Thyroid gland (tissue), 4 donors: ENCODE data around the gene LHFPL2. TPM values are rescaled to one million over a fixed set of nuclear protein-coding genes. Genes with fewer than 3 reads are reported as not detected.
"Not testable (repeated sequence)": the region's sequence is repeated elsewhere in the genome, so short reads cannot be mapped to it uniquely, and the experiment has no call there.

Experiments
- DNase-seq, 2 donors: peaks; one replicate each; pipeline ENCODE4 v3.0.0-alpha.2; 2019
- H3K27ac ChIP-seq, 3 donors: fragments of 200-600 bp; sonication (generic); 1 replicate in 2 of 3; 2 replicates in 1 of 3; pipeline ENCODE4 v1.5.1; 2016 to 2019; ENCODE audit warnings: mild to moderate bottlenecking in 1 of 3, moderate library complexity in 1 of 3
- H3K27me3 ChIP-seq: fragments of 200-600 bp; sonication (generic); one replicate; pipeline ENCODE4 v1.5.1; 2019
- H3K36me3 ChIP-seq, 2 donors: fragments of 200-600 bp; sonication (generic); one replicate each; pipeline ENCODE4 v1.5.1; 2016 to 2019
- H3K4me1 ChIP-seq, 2 donors: fragments of 200-600 bp; sonication (generic); one replicate each; pipeline ENCODE4 v1.5.1; 2017 to 2019
- H3K4me3 ChIP-seq, 3 donors: fragments of 200-600 bp; sonication (generic); replicated peaks in 1 of 3; 1 replicate in 2 of 3; 2 replicates in 1 of 3; pipeline ENCODE4 v1.5.1; 2016; ENCODE audit warnings: mild to moderate bottlenecking in 1 of 3
- H3K9me3 ChIP-seq: fragments of 200-600 bp; sonication (generic); one replicate; pipeline ENCODE4 v1.5.1; 2017
- CTCF ChIP-seq, 6 experiments: fragments of 200-600 bp in 3 of 6; fragments of 450-650 bp in 3 of 6; sonication (generic) in 3 of 6; IDR thresholded peaks; one replicate each; pipeline ENCODE4 v1.5.1; 2016 to 2019; ENCODE audit warnings: antibody characterized with exemption in 6 of 6, mild to moderate bottlenecking in 2 of 6, inconsistent platforms in 1 of 6, moderate library complexity in 1 of 6
- POLR2A ChIP-seq, 2 donors: fragments of 450-650 bp; IDR thresholded peaks; one replicate each; pipeline ENCODE4 v1.6.1; 2017; ENCODE audit warnings: antibody characterized with exemption in 2 of 2, mild to moderate bottlenecking in 2 of 2, moderate library complexity in 1 of 2
- WGBS, 2 donors: methylation state at CpG; one replicate each; pipeline ENCODE4 v1.1.5; 2017; 5-methylcytosine and 5-hydroxymethylcytosine counted together
- intact Hi-C: fragments of 100-400 bp; cut with DNase I; formaldehyde crosslinking; loops from one replicate; pipeline ENCODE4 v1.15.1; 2023
- total RNA-seq, 4 donors: library from RNA; depleted of rRNA; stranded (reverse); fragments of >200 nt; gene quantifications; one replicate each; pipeline ENCODE4 v1.2.3, GENCODE V29; 2016

LHFPL2 gene
- total RNA-seq, 4 donors from 2014 or later, result 17.6 to 25.7 (median 23.7) TPM

- Histone ChIP-seq H3K36me3 (no peaks in the 10 kb centered on the region), H3K4me3 (no peak overlapping the region), H3K9me3 (no peaks in the 10 kb centered on the region), H3K27ac (no peak overlapping the region), H3K27me3 (no peaks in the 10 kb centered on the region), H3K4me1 (peaks cover 5 to 25% of the 10 kb centered on the region in 2 donors)
- 37 to 55% methylated on average over 3 of the region's 3 CpGs for WGBS, 2 donors
- intact Hi-C loops, result no loop called here
- no peak for TF ChIP-seq POLR2A (IDR thresholded peaks at IDR 0.05)
- no peak for TF ChIP-seq CTCF (IDR thresholded peaks at IDR 0.05)
- no peak for DNase-seq
Observed at GRCh38 chr5:78621291-78621738, 27.3 kb downstream of the LHFPL2 start.

- H3K4me1 ChIP-seq, result peaks cover 0 to 23% of the 10 kb centered on the region in 2 donors
- H3K9me3 ChIP-seq, H3K27me3 ChIP-seq, H3K4me3 ChIP-seq, H3K36me3 ChIP-seq, H3K27ac ChIP-seq, intact Hi-C loops, DNase-seq: not testable (repeated sequence)
- 96 to 98% methylated on average over 4 of the region's 4 CpGs for WGBS, 2 donors
Observed at GRCh38 chr5:78620119-78620518, 28.5 kb downstream of the LHFPL2 start.

GRCh38 chr5:78618303-78618702 lies 30.3 kb downstream of the LHFPL2 start:
- WGBS, 2 donors, result 94 to 95% methylated on average over 9 to 10 of the region's 10 CpGs
- TF ChIP-seq POLR2A (IDR thresholded peaks at IDR 0.05) (no peak), CTCF (IDR thresholded peaks at IDR 0.05) (no peak)
- no peak for DNase-seq
- peaks cover 3 to 33% of the 10 kb centered on the region in 2 donors for H3K4me1 ChIP-seq
- H3K27me3 ChIP-seq, result no peaks in the 10 kb centered on the region
- H3K27ac ChIP-seq, result no peak overlapping the region
- H3K4me3 ChIP-seq, result no peak overlapping the region
- H3K9me3 ChIP-seq, result no peaks in the 10 kb centered on the region
- intact Hi-C loops, result no loop called here
- H3K36me3 ChIP-seq, result no peaks in the 10 kb centered on the region

GRCh38 chr5:78615697-78616096 lies 32.9 kb downstream of the LHFPL2 start:
- no peak for DNase-seq
- WGBS, 2 donors, result 41 to 56% methylated on average over 1 of the region's 1 CpG
- no peak overlapping the region for H3K4me3 ChIP-seq
- TF ChIP-seq CTCF (IDR thresholded peaks at IDR 0.05), result no peak
- no peak for TF ChIP-seq POLR2A (IDR thresholded peaks at IDR 0.05)
- no peak overlapping the region for H3K27ac ChIP-seq
- H3K4me1 ChIP-seq, result peaks cover 17 to 31% of the 10 kb centered on the region in 2 donors
- no peaks in the 10 kb centered on the region for H3K9me3 ChIP-seq
- intact Hi-C loops, result no loop called here
- no peaks in the 10 kb centered on the region for H3K27me3 ChIP-seq
- no peaks in the 10 kb centered on the region for H3K36me3 ChIP-seq

- Histone ChIP-seq H3K4me1 (peaks cover 17 to 34% of the 10 kb centered on the region in 2 donors), H3K27me3 (no peaks in the 10 kb centered on the region), H3K27ac (no peak overlapping the region), H3K4me3 (no peak overlapping the region), H3K9me3 (no peaks in the 10 kb centered on the region), H3K36me3 (no peaks in the 10 kb centered on the region)
- no peak for DNase-seq
- intact Hi-C loops, result no loop called here
- TF ChIP-seq CTCF (IDR thresholded peaks at IDR 0.05) (no peak), POLR2A (IDR thresholded peaks at IDR 0.05) (no peak)
Observed at GRCh38 chr5:78614816-78615215, 33.8 kb downstream of the LHFPL2 start.

- 68 to 70% methylated on average over 4 of the region's 4 CpGs for WGBS, 2 donors
Observed at GRCh38 chr5:78613756-78614155, 34.8 kb downstream of the LHFPL2 start.

More at GRCh38 chr5:78613756-78614155, 34.8 kb downstream of the LHFPL2 start:
- no peak for TF ChIP-seq CTCF (IDR thresholded peaks at IDR 0.05)
- TF ChIP-seq POLR2A (IDR thresholded peaks at IDR 0.05), result no peak
- DNase-seq, result no peak
- no peaks in the 10 kb centered on the region for H3K36me3 ChIP-seq
- no peak overlapping the region for H3K27ac ChIP-seq
- peaks cover 17 to 34% of the 10 kb centered on the region in 2 donors for H3K4me1 ChIP-seq
- intact Hi-C loops, result no loop called here
- no peak overlapping the region for H3K4me3 ChIP-seq
- H3K9me3 ChIP-seq, result no peaks in the 10 kb centered on the region
- no peaks in the 10 kb centered on the region for H3K27me3 ChIP-seq
